A549 (cell line): Measurements from ENCODE around the gene DCAF11.

Experiments
- EHMT2 ChIP-seq: fragments of 200-600 bp; sonication (generic); IDR thresholded peaks from 2 replicates; pipeline ENCODE4 v1.6.1; 2016; ENCODE audit warnings: antibody characterized with exemption, low read depth, mild to moderate bottlenecking, moderate library complexity
- EP300 ChIP-seq, 2 experiments: fragments of >200 bp; sonication (Bioruptor Twin); formaldehyde crosslinking; IDR thresholded peaks; 2 replicates in 1 of 2; 3 replicates in 1 of 2; pipeline ENCODE4 v1.6.1; 2016 to 2017
- ESRRA ChIP-seq: fragments of 150-350 bp; IDR thresholded peaks from 2 replicates; pipeline ENCODE4 v1.6.1; 2014; ENCODE audit warnings: mild to moderate bottlenecking, low read length, borderline replicate concordance
- FOSL2 ChIP-seq, 2 experiments: fragments of 450-650 bp in 1 of 2; fragments of >200 bp in 1 of 2; sonication (Bioruptor Twin) in 1 of 2; formaldehyde crosslinking; IDR thresholded peaks; 2 replicates each; pipeline versions ENCODE4 v1.5.0 to v1.6.1; 2016 to 2020; ENCODE audit warnings: mild to moderate bottlenecking in 1 of 2, moderate library complexity in 1 of 2
- HDAC2 ChIP-seq: fragments of 200-600 bp; sonication (generic); IDR thresholded peaks from 2 replicates; pipeline ENCODE4 v1.6.1; 2016
- JUN ChIP-seq, 2 experiments: fragments of >200 bp; sonication (Bioruptor Twin); formaldehyde crosslinking; IDR thresholded peaks; 2 replicates in 1 of 2; 3 replicates in 1 of 2; pipeline ENCODE4 v1.6.1; 2016 to 2017
- KDM1A ChIP-seq: fragments of 200-600 bp; sonication (generic); IDR thresholded peaks from 2 replicates; pipeline ENCODE4 v1.6.1; 2016; ENCODE audit warnings: low read depth, mild to moderate bottlenecking
- POLR2A ChIP-seq: IDR thresholded peaks from 2 replicates; pipeline ENCODE4 v1.6.1; 2012; ENCODE audit warnings: mild to moderate bottlenecking, low read length
- RCOR1 ChIP-seq: fragments of 150-350 bp; IDR thresholded peaks from 2 replicates; pipeline ENCODE4 v1.6.1; 2014; ENCODE audit warnings: antibody characterized with exemption, low read length, low read depth
- ZSCAN20 ChIP-seq: fragments of 250-450 bp; sonication (Bioruptor Pico); IDR thresholded peaks from 2 replicates; pipeline ENCODE4 v1.8.0; 2022; ENCODE audit warnings: mild to moderate bottlenecking, moderate library complexity
- TF ChIP-seq, protein P1 (sequence below): fragments of >200 bp; sonication (Bioruptor Twin); formaldehyde crosslinking; IDR thresholded peaks from 3 replicates; pipeline ENCODE4 v1.5.1; 2016
- TF ChIP-seq, protein P2 (sequence below): IDR thresholded peaks from 2 replicates; pipeline ENCODE4 v1.6.1; 2012
- TF ChIP-seq, protein P3 (sequence below): fragments of 450-650 bp; IDR thresholded peaks from 2 replicates; pipeline ENCODE4 v1.6.1; 2014; ENCODE audit warnings: antibody characterized with exemption

DNA sequence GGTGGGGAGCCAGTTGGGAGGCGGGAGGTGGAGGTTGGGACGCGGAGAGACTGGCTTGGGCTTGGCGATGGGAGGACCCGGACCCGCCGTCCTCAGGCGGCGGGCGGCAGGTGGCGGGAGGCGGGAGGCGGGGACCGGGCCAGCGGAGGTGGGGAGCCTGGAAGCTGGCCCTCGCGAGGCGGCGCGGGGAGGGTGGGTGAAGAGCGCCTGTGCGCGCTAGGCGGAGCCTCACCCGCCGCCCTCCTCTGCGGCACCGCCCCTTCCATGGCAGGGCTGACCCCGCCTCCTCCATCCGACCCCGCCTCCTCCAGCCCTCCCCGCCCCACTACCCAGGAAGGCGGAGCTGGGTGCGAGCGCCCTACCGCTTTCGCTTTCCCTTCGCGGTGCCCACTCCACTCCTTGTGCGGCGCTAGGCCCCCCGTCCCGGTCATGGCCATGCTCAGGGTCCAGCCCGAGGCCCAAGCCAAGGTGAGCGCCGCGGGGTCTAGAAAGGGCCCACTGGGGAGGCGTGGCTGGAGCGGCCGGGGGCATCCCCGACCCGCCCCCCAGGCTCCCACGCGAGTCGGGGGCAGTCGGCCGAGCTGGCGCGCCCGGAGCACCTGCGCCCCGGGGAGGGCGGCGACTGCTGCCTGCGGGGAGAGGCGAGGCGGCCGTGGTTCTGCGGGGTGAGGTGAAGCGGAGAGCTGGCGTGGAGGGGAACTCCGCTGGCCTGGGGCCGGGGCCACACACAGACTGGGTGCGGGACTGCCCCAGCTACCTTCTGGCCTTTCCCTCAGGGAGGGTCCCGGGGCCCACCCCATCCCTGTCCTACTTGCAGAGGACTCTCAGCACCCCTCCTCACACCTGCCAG is 21.5 kb downstream of the DCAF11 start, which contains the start of gene PSME1:
- TF ChIP-seq POLR2A (peak; percentile 41), EHMT2 (no peak), EP300 (IDR thresholded peaks at IDR 0.05) (no peak), FOSL2 (IDR thresholded peaks at IDR 0.05) (no peak), FOSL2 (CRISPR knock-in tag; IDR thresholded peaks at IDR 0.05) (no peak), RCOR1 (no peak), JUN (IDR thresholded peaks at IDR 0.05) (peak in 1 of 2 experiments; percentile 49; a peak in 2 of 5 replicates), HDAC2 (no peak), ESRRA (no peak), ZSCAN20 (no peak), KDM1A (no peak)
- TF ChIP-seq, protein P1, sequence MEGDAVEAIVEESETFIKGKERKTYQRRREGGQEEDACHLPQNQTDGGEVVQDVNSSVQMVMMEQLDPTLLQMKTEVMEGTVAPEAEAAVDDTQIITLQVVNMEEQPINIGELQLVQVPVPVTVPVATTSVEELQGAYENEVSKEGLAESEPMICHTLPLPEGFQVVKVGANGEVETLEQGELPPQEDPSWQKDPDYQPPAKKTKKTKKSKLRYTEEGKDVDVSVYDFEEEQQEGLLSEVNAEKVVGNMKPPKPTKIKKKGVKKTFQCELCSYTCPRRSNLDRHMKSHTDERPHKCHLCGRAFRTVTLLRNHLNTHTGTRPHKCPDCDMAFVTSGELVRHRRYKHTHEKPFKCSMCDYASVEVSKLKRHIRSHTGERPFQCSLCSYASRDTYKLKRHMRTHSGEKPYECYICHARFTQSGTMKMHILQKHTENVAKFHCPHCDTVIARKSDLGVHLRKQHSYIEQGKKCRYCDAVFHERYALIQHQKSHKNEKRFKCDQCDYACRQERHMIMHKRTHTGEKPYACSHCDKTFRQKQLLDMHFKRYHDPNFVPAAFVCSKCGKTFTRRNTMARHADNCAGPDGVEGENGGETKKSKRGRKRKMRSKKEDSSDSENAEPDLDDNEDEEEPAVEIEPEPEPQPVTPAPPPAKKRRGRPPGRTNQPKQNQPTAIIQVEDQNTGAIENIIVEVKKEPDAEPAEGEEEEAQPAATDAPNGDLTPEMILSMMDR: no peak
- TF ChIP-seq, protein P2, sequence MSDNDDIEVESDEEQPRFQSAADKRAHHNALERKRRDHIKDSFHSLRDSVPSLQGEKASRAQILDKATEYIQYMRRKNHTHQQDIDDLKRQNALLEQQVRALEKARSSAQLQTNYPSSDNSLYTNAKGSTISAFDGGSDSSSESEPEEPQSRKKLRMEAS: no peak; the same call in 1 of the 2 replicates
- TF ChIP-seq, protein P3, sequence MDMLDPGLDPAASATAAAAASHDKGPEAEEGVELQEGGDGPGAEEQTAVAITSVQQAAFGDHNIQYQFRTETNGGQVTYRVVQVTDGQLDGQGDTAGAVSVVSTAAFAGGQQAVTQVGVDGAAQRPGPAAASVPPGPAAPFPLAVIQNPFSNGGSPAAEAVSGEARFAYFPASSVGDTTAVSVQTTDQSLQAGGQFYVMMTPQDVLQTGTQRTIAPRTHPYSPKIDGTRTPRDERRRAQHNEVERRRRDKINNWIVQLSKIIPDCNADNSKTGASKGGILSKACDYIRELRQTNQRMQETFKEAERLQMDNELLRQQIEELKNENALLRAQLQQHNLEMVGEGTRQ: no peak
